Adrenal gland (tissue), 12 donors: ENCODE measurements around the gene VPS33A. TPM values are rescaled to one million over a fixed set of nuclear protein-coding genes. Genes with fewer than 3 reads are reported as not detected.

ENCODE experiments used
- DNase-seq, 7 donors: peaks; one replicate each; pipeline ENCODE4 v3.0.0-alpha.2; 2019 to 2020
- H3K27ac ChIP-seq, 5 donors: fragments of 200-600 bp; sonication (generic) in 4 of 5; 1 replicate in 3 of 5; 2 replicates in 2 of 5; pipeline versions ENCODE4 v1.5.1 to v1.8.0; 2016 to 2020; ENCODE audit warnings: mild to moderate bottlenecking in 1 of 5
- H3K27me3 ChIP-seq: fragments of 200-600 bp; 2 replicates; pipeline ENCODE4 v1.8.0; 2021
- H3K36me3 ChIP-seq, 2 donors: fragments of 200-600 bp; replicated peaks in 1 of 2; 1 replicate in 1 of 2; 2 replicates in 1 of 2; pipeline versions ENCODE4 v1.5.1 to v1.8.0; 2018 to 2022
- H3K4me1 ChIP-seq, 2 donors: fragments of 200-600 bp; replicated peaks in 1 of 2; 1 replicate in 1 of 2; 2 replicates in 1 of 2; pipeline versions ENCODE4 v1.5.1 to v1.8.0; 2018 to 2021
- H3K4me3 ChIP-seq, 4 donors: fragments of 200-600 bp; sonication (generic) in 3 of 4; one replicate each; pipeline ENCODE4 v1.5.1; 2016 to 2018
- H3K9me3 ChIP-seq, 3 donors: fragments of 200-600 bp; sonication (generic) in 1 of 3; replicated peaks in 1 of 3; 1 replicate in 2 of 3; 2 replicates in 1 of 3; pipeline versions ENCODE4 v1.5.1 to v1.8.0; 2016 to 2021
- POLR2A ChIP-seq, 2 donors: fragments of 450-650 bp; IDR thresholded peaks; one replicate each; pipeline ENCODE4 v1.6.1; 2017; ENCODE audit warnings: antibody characterized with exemption in 2 of 2, mild to moderate bottlenecking in 2 of 2, moderate library complexity in 1 of 2
- WGBS, 4 donors: extraction: QIAGEN DNeasy Blood & Tissue Kit in 2 of 4; methylation state at CpG; one replicate each; pipeline versions ENCODE4 v1.1.5 to v1.1.7; 2013 to 2017; 5-methylcytosine and 5-hydroxymethylcytosine counted together
- intact Hi-C, 2 donors: fragments of 100-400 bp; cut with DNase I; formaldehyde crosslinking; loops; one replicate each; pipeline versions ENCODE4 v1.14.1 to v1.15.0; 2022 to 2023
- polyA plus RNA-seq, 3 donors: library from polyadenylated mRNA; stranded (reverse); fragments of 200-250 nt in 2 of 3; fragments of 350-450 nt in 1 of 3; fragmentation: Illumina TruSeq in 1 of 3; extraction: RNeasy Lipid Tissue Mini Kit (QIAGEN cat#74804) in 1 of 3; gene quantifications; one replicate each; pipeline ENCODE4 v1.2.3, GENCODE V29; 2013 to 2014
- total RNA-seq, 9 donors: library from RNA; depleted of rRNA in 4 of 9; stranded (reverse); fragments of >200 nt in 4 of 9; fragments of 120-200 nt in 1 of 9; fragmentation: NEBNext Ultra II Directional in 1 of 9; extraction: Animal tissue kit (Norgen Biotek cat#: 25700) in 1 of 9; gene quantifications; one replicate each; pipeline versions ENCODE4 v1.1.0 to v1.2.4, GENCODE V29; 2013 to 2023
- TF ChIP-seq, protein P1 (sequence below), 6 experiments: fragments of 450-650 bp in 4 of 6; fragments of 200-600 bp in 2 of 6; sonication (generic) in 1 of 6; IDR thresholded peaks; 1 replicate in 5 of 6; 2 replicates in 1 of 6; pipeline versions ENCODE4 v1.5.1 to v1.8.0; 2016 to 2021; ENCODE audit warnings: antibody characterized with exemption in 6 of 6, mild to moderate bottlenecking in 2 of 6, moderate library complexity in 1 of 6
- donor health status: healthy with polysubstance abuse.
- donor health status: Bipolar disorder and iron deficiency.
- donor health status: DM: yes; HTN: yes; CAD: no.
- donor health status: DM: no; HTN: no; CAD: no.
- donor health status: DM: no; HTN: no; CAD: no.
- donor health status: DM: yes; HTN: yes; CAD: no.

Gene VPS33A
- total and polyA plus RNA-seq, 12 donors = 9.7 to 35.3 (median 22.2) TPM

DNA sequence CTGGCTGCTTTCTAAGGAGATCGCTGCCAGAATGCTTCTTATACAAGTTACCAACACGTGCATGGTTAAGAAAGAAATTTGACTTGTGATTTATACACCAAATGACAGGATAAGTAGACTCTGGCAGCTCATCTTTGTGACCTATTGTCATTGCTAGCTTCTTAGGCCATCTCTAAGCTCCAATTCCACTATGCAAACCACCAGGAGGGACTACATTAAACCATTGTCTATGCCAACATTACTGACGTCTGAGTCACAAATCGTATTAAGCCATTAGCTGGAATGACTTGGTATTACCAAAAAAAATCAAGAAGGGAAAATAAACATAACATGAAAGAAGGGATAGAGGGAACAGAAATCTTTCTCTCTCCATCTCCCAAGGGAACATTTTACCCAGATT lies 15.8 kb upstream of the VPS33A start:
- WGBS, 4 donors = 61 to 74% (median 67%) methylated on average over 4 of the region's 4 CpGs
- H3K27ac ChIP-seq = peak overlapping the region in 1 of 5 donors; percentile 14
- no peak overlapping the region for H3K4me3 ChIP-seq
- H3K36me3 ChIP-seq = peaks cover 0 to 16% of the 10 kb centered on the region in 2 donors
- TF ChIP-seq, protein P1, sequence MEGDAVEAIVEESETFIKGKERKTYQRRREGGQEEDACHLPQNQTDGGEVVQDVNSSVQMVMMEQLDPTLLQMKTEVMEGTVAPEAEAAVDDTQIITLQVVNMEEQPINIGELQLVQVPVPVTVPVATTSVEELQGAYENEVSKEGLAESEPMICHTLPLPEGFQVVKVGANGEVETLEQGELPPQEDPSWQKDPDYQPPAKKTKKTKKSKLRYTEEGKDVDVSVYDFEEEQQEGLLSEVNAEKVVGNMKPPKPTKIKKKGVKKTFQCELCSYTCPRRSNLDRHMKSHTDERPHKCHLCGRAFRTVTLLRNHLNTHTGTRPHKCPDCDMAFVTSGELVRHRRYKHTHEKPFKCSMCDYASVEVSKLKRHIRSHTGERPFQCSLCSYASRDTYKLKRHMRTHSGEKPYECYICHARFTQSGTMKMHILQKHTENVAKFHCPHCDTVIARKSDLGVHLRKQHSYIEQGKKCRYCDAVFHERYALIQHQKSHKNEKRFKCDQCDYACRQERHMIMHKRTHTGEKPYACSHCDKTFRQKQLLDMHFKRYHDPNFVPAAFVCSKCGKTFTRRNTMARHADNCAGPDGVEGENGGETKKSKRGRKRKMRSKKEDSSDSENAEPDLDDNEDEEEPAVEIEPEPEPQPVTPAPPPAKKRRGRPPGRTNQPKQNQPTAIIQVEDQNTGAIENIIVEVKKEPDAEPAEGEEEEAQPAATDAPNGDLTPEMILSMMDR (IDR thresholded peaks at IDR 0.05) = no peak
- TF ChIP-seq POLR2A (IDR thresholded peaks at IDR 0.05) = no peak
- no peaks in the 10 kb centered on the region for H3K9me3 ChIP-seq
- intact Hi-C loops = no loop called here
- peaks cover 0 to 6% of the 10 kb centered on the region in 2 donors for H3K4me1 ChIP-seq
- DNase-seq = no peak
- no peaks in the 10 kb centered on the region for H3K27me3 ChIP-seq

- peaks cover 0 to 6% of the 10 kb centered on the region in 2 donors for H3K4me1 ChIP-seq
- DNase-seq = no peak
- 73 to 82% (median 77%) methylated on average over 7 of the region's 7 CpGs for WGBS, 4 donors
- no peak overlapping the region for H3K27ac ChIP-seq
- H3K9me3 ChIP-seq = no peaks in the 10 kb centered on the region
- TF ChIP-seq POLR2A (IDR thresholded peaks at IDR 0.05) = no peak
- TF ChIP-seq, protein P1 (IDR thresholded peaks at IDR 0.05) = no peak
- H3K4me3 ChIP-seq = no peak overlapping the region
- peaks cover 0 to 40% of the 10 kb centered on the region in 2 donors for H3K36me3 ChIP-seq
- intact Hi-C loops = no loop called here
- H3K27me3 ChIP-seq = no peaks in the 10 kb centered on the region
Measured at GRCh38 chr12:122276242-122276641, 9.9 kb upstream of the VPS33A start.

GRCh38 chr12:122275459-122275858 lies 9.2 kb upstream of the VPS33A start:
- peaks cover 0 to 6% of the 10 kb centered on the region in 2 donors for H3K4me1 ChIP-seq
- H3K4me3 ChIP-seq = no peak overlapping the region
- H3K27me3 ChIP-seq = no peaks in the 10 kb centered on the region
- 82 to 88% (median 85%) methylated on average over 8 of the region's 8 CpGs for WGBS, 4 donors
- H3K36me3 ChIP-seq = peaks cover 0 to 40% of the 10 kb centered on the region in 2 donors
- no peaks in the 10 kb centered on the region for H3K9me3 ChIP-seq
- DNase-seq = peak in 1 of 7 donors; percentile 40
- TF ChIP-seq, protein P1 (IDR thresholded peaks at IDR 0.05) = no peak
- TF ChIP-seq POLR2A (IDR thresholded peaks at IDR 0.05) = no peak
- intact Hi-C loops = no loop called here
- H3K27ac ChIP-seq = no peak overlapping the region

DNA sequence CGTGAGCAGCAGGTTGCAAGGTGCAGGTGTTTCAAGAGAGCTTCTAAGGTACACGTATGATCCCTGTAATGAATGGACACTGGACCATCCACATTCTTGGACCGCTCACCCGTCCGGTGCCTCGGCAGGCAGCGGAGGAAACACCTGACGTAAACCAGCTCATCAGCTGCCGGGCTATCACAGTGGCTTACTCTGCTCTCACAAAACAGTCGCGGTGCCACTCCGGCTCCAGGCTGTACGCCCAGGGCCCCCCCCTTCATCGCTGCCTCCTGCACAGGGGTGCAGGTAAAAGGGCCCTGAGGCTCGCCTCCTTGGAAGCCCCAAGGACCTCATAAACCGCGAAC lies 436 bp downstream of the VPS33A start:
- peak overlapping the region; percentile 29 to 81 (median 60) for H3K4me3 ChIP-seq
- TF ChIP-seq, protein P1 (IDR thresholded peaks at IDR 0.05) = no peak
- TF ChIP-seq POLR2A (IDR thresholded peaks at IDR 0.05) = no peak
- H3K27me3 ChIP-seq = no peaks in the 10 kb centered on the region
- peak overlapping the region; percentile 75 to 95 (median 92) for H3K27ac ChIP-seq
- intact Hi-C loops = no loop called here
- WGBS, 4 donors = 1 to 4% (median 1%) methylated on average over 5 to 17 of the region's 17 CpGs
- peaks cover 5 to 19% of the 10 kb centered on the region in 2 donors for H3K4me1 ChIP-seq
- H3K36me3 ChIP-seq = peaks cover 0 to 25% of the 10 kb centered on the region in 2 donors
- DNase-seq = peak; percentile 47 to 81 (median 68)
- H3K9me3 ChIP-seq = no peaks in the 10 kb centered on the region
